Measurements from ENCODE around the gene CCDC13.

CCDC13 gene

GRCh38 chr3:42742259-42742658, 30.8 kb downstream of the CCDC13 start:
- Histone ChIP-seq H3K27me3 (replicated peaks; ENCODE audit: control insufficient read depth, insufficient read depth, low read length) (no peaks in the 10 kb centered on the region; the same call in 1 of the 2 replicates), H3K36me3 (ENCODE audit: control insufficient read depth, insufficient read depth, low read length) (no peaks in the 10 kb centered on the region), H3K4me3 (replicated peaks; ENCODE audit: low read depth, low read length) (no peak overlapping the region)
- DNase-seq (ENCODE audit: extremely low read depth, insufficient read length): no peak
- no peak for TF ChIP-seq CTCF (IDR thresholded peaks at IDR 0.05; ENCODE audit: insufficient read depth, low read length, poor library complexity, severe bottlenecking)

- Histone ChIP-seq H3K36me3 (ENCODE audit: control insufficient read depth, insufficient read depth, low read length) (no peaks in the 10 kb centered on the region), H3K4me3 (replicated peaks; ENCODE audit: low read depth, low read length) (no peak overlapping the region), H3K27me3 (replicated peaks; ENCODE audit: control insufficient read depth, insufficient read depth, low read length) (no peaks in the 10 kb centered on the region; the same call in 1 of the 2 replicates)
- DNase-seq (ENCODE audit: extremely low read depth, insufficient read length): no peak
- TF ChIP-seq CTCF (IDR thresholded peaks at IDR 0.05; ENCODE audit: insufficient read depth, low read length, poor library complexity, severe bottlenecking): no peak
These were observed 31.3 kb downstream of the CCDC13 start for GRCh38 chr3:42741796-42742195.

GRCh38 chr3:42739401-42740158, 33.5 kb downstream of the CCDC13 start:
- DNase-seq (ENCODE audit: extremely low read depth, insufficient read length): no peak
- Histone ChIP-seq H3K27me3 (replicated peaks; ENCODE audit: control insufficient read depth, insufficient read depth, low read length) (no peaks in the 10 kb centered on the region; the same call in 1 of the 2 replicates), H3K36me3 (ENCODE audit: control insufficient read depth, insufficient read depth, low read length) (no peaks in the 10 kb centered on the region), H3K4me3 (replicated peaks; ENCODE audit: low read depth, low read length) (no peak overlapping the region)
- no peak for TF ChIP-seq CTCF (IDR thresholded peaks at IDR 0.05; ENCODE audit: insufficient read depth, low read length, poor library complexity, severe bottlenecking)

- H3K27me3 ChIP-seq (replicated peaks; ENCODE audit: control insufficient read depth, insufficient read depth, low read length): no peaks in the 10 kb centered on the region; the same call in 1 of the 2 replicates
- no peak for DNase-seq (ENCODE audit: extremely low read depth, insufficient read length)
- H3K4me3 ChIP-seq (replicated peaks; ENCODE audit: low read depth, low read length): no peak overlapping the region
- H3K36me3 ChIP-seq (ENCODE audit: control insufficient read depth, insufficient read depth, low read length): no peaks in the 10 kb centered on the region
- no peak for TF ChIP-seq CTCF (IDR thresholded peaks at IDR 0.05; ENCODE audit: insufficient read depth, low read length, poor library complexity, severe bottlenecking)
These were observed 36.5 kb downstream of the CCDC13 start for GRCh38 chr3:42736531-42736930.

- Histone ChIP-seq H3K36me3 (ENCODE audit: control insufficient read depth, insufficient read depth, low read length) (no peaks in the 10 kb centered on the region), H3K4me3 (replicated peaks; ENCODE audit: low read depth, low read length) (no peak overlapping the region), H3K27me3 (replicated peaks; ENCODE audit: control insufficient read depth, insufficient read depth, low read length) (no peaks in the 10 kb centered on the region; the same call in 1 of the 2 replicates)
- no peak for DNase-seq (ENCODE audit: extremely low read depth, insufficient read length)
- TF ChIP-seq CTCF (IDR thresholded peaks at IDR 0.05; ENCODE audit: insufficient read depth, low read length, poor library complexity, severe bottlenecking): no peak
These were observed 37.0 kb downstream of the CCDC13 start for GRCh38 chr3:42736081-42736480.
